IMR-90 (cell line): Measurements from ENCODE around the gene CD28. TPM values are rescaled to one million over a fixed set of nuclear protein-coding genes. Genes with fewer than 3 reads are reported as not detected.
"Not testable (repeated sequence)": the region's sequence is repeated elsewhere in the genome, so short reads cannot be mapped to it uniquely, and the experiment has no call there.

Experiments used
- ATAC-seq: fragments of 200-7000 bp; cut with Tn5 transposase; 2 replicates; pipeline ENCODE4 v1.9.1; 2020; ENCODE audit warnings: low read depth, mild to moderate bottlenecking, moderate library complexity
- BruUV-seq: library from RNA; stranded (reverse); fragments of 400-500 nt; replicated peaks from 2 replicates; lab custom pipeline; 2021; lab: Mats Ljungman, UMichigan
- CTCF ChIA-PET: fragments of 300-600 bp; formaldehyde crosslinking; extraction: SDS; loops from one replicate; lab custom pipeline; 2021; ENCODE audit warnings: antibody characterized with exemption; lab: Yijun Ruan, JAX
- POLR2A ChIA-PET: fragments of 300-600 bp; sonication (Branson Sonifier 250); formaldehyde crosslinking; loops from one replicate; lab custom pipeline; 2022; ENCODE audit warnings: antibody characterized with exemption; ENCODE audit not compliant: unreplicated experiment; lab: Charles Lee
- DNase-seq: peaks from one replicate; pipeline ENCODE4 v3.0.0; 2013
- H2AFZ ChIP-seq: replicated peaks from 2 replicates; pipeline ENCODE3; 2013; ENCODE audit warnings: low read length, mild to moderate bottlenecking; ENCODE audit not compliant: poor library complexity
- H2AK5ac ChIP-seq: 2 replicates; pipeline ENCODE4 v1.6.1; 2013; ENCODE audit warnings: low read depth, low read length, inconsistent platforms
- H2AK9ac ChIP-seq: replicated peaks from 2 replicates; pipeline ENCODE3; 2013; ENCODE audit warnings: mild to moderate bottlenecking, low read depth, low read length, moderate library complexity; ENCODE audit not compliant: poor library complexity
- H2BK120ac ChIP-seq: 2 replicates; pipeline ENCODE4 v1.6.1; 2013; ENCODE audit warnings: low read depth, low read length, inconsistent platforms
- H2BK15ac ChIP-seq: 3 replicates; pipeline ENCODE4 v1.6.1; 2013; ENCODE audit warnings: low read depth, low read length, inconsistent platforms
- H2BK20ac ChIP-seq: 2 replicates; pipeline ENCODE4 v1.6.1; 2013; ENCODE audit warnings: low read depth, mild to moderate bottlenecking, inconsistent platforms, low read length, moderate library complexity
- H2BK5ac ChIP-seq: 2 replicates; pipeline ENCODE4 v1.6.1; 2013; ENCODE audit warnings: mild to moderate bottlenecking, low read depth, low read length, inconsistent platforms; ENCODE audit not compliant: poor library complexity, severe bottlenecking
- H3K14ac ChIP-seq: replicated peaks from 2 replicates; pipeline ENCODE4 v1.6.1; 2013; ENCODE audit warnings: low read depth, low read length, inconsistent platforms
- H3K18ac ChIP-seq: 2 replicates; pipeline ENCODE4 v1.6.1; 2013; ENCODE audit warnings: low read depth, low read length, control low read depth
- H3K23ac ChIP-seq: 2 replicates; pipeline ENCODE4 v1.6.1; 2013; ENCODE audit warnings: low read depth, low read length, inconsistent platforms
- H3K27ac ChIP-seq: 2 replicates; pipeline ENCODE4 v1.5.1; 2013; ENCODE audit warnings: mild to moderate bottlenecking, control low read depth, low read length; ENCODE audit not compliant: insufficient read depth
- H3K27me3 ChIP-seq: 2 replicates; pipeline ENCODE4 v1.6.1; 2013; ENCODE audit warnings: low read length; ENCODE audit not compliant: control insufficient read depth, insufficient read depth
- H3K36me3 ChIP-seq: 2 replicates; pipeline ENCODE4 v1.6.1; 2013; ENCODE audit warnings: low read length, mixed read lengths; ENCODE audit not compliant: control insufficient read depth, insufficient read depth
- H3K4ac ChIP-seq: 2 replicates; pipeline ENCODE4 v1.6.1; 2013; ENCODE audit warnings: low read depth, low read length, inconsistent platforms
- H3K4me1 ChIP-seq: 2 replicates; pipeline ENCODE4 v1.6.1; 2013; ENCODE audit warnings: low read length, mixed read lengths; ENCODE audit not compliant: control insufficient read depth, insufficient read depth
- H3K4me2 ChIP-seq: 2 replicates; pipeline ENCODE4 v1.6.1; 2013; ENCODE audit warnings: low read depth, mild to moderate bottlenecking, control low read depth, low read length, moderate library complexity
- H3K4me3 ChIP-seq: 2 replicates; pipeline ENCODE4 v1.5.1; 2013; ENCODE audit warnings: low read depth, mild to moderate bottlenecking, control low read depth, low read length, moderate library complexity; ENCODE audit not compliant: insufficient read depth
- H3K56ac ChIP-seq: 2 replicates; pipeline ENCODE4 v1.6.1; 2013; ENCODE audit warnings: low read length, inconsistent platforms; ENCODE audit not compliant: insufficient read depth; ENCODE audit errors: extremely low read depth
- H3K79me1 ChIP-seq, 2 experiments: 2 replicates each; pipeline ENCODE4 v1.6.1; 2013; ENCODE audit warnings: low read length in 2 of 2, inconsistent platforms in 1 of 2, low read depth in 1 of 2
- H3K9ac ChIP-seq: 2 replicates; pipeline ENCODE4 v1.6.1; 2013; ENCODE audit warnings: low read depth, low read length, control low read depth
- H3K9me1 ChIP-seq: 2 replicates; pipeline ENCODE4 v1.6.1; 2013; ENCODE audit warnings: low read length, inconsistent platforms; ENCODE audit not compliant: insufficient read depth
- H3K9me3 ChIP-seq: 2 replicates; pipeline ENCODE4 v1.6.1; 2013; ENCODE audit warnings: low read length; ENCODE audit not compliant: control insufficient read depth, insufficient read depth
- H4K20me1 ChIP-seq: 2 replicates; pipeline ENCODE4 v1.6.1; 2013; ENCODE audit warnings: low read length, inconsistent platforms; ENCODE audit not compliant: insufficient read depth
- H4K5ac ChIP-seq: 2 replicates; pipeline ENCODE4 v1.6.1; 2013; ENCODE audit warnings: mild to moderate bottlenecking, low read depth, low read length, control low read depth
- H4K8ac ChIP-seq, 2 experiments: 2 replicates each; pipeline ENCODE4 v1.6.1; 2013; ENCODE audit warnings: low read depth in 2 of 2, low read length in 2 of 2, control low read depth in 1 of 2, inconsistent platforms in 1 of 2
- H4K91ac ChIP-seq: 2 replicates; pipeline ENCODE4 v1.6.1; 2013; ENCODE audit warnings: low read depth, low read length, inconsistent platforms; ENCODE audit not compliant: insufficient read depth
- WGBS, 2 experiments: methylation state at CpG; one replicate each; pipeline versions ENCODE4 v1.1.5 to v1.1.7; 2013; ENCODE audit warnings: missing lambda C conversion rate in 2 of 2; ENCODE audit not compliant: insufficient read length in 1 of 2; ENCODE audit errors: extremely low coverage in 2 of 2; 5-methylcytosine and 5-hydroxymethylcytosine counted together
- dilution Hi-C: fragments of 300-500 bp; cut with HindIII; formaldehyde crosslinking; loops from one replicate; pipeline ENCODE4 v1.14.3; 2018; ENCODE audit warnings: low sequenced_read_pairs; ENCODE audit not compliant: unreplicated experiment
- in situ Hi-C: fragments of 300-500 bp; cut with MboI; formaldehyde crosslinking; loops from 3 replicates; pipeline ENCODE4 v1.14.3; 2019; ENCODE audit warnings: low sequenced_read_pairs, inconsistent platforms, mixed read lengths
- intact Hi-C: fragments of 100-400 bp; cut with micrococcal nuclease; formaldehyde crosslinking; loops from 2 replicates; pipeline ENCODE4 v1.10.0; 2022
- polyA plus RNA-seq, 3 experiments: library from polyadenylated mRNA; depleted of rRNA; stranded (reverse); fragments of >200 nt; gene quantifications; 2 replicates each; pipeline ENCODE4 v1.2.3, GENCODE V29; 2012; ENCODE audit warnings: low replicate concordance in 1 of 3
- total RNA-seq: library from RNA; depleted of rRNA; stranded (reverse); fragments of >200 nt; gene quantifications from 2 replicates; pipeline ENCODE4 v1.2.3, GENCODE V29; 2012

The CD28 gene
- total and polyA plus RNA-seq, 2 of the 4 experiments (the other 2 are of a cell fraction), result not detected

- H4K5ac ChIP-seq, H3K56ac ChIP-seq, H2BK5ac ChIP-seq, H3K4me2 ChIP-seq, H3K23ac ChIP-seq, dilution Hi-C loops, H3K18ac ChIP-seq, H2BK15ac ChIP-seq, H2AK9ac ChIP-seq, POLR2A ChIA-PET, H2AFZ ChIP-seq, BruUV-seq, H2AK5ac ChIP-seq, H3K27ac ChIP-seq, H3K36me3 ChIP-seq, in situ Hi-C loops, H4K20me1 ChIP-seq, H3K4me1 ChIP-seq, H3K9me3 ChIP-seq, H3K9ac ChIP-seq, H3K9me1 ChIP-seq, DNase-seq, H3K27me3 ChIP-seq, ATAC-seq, H2BK20ac ChIP-seq, H3K4me3 ChIP-seq, intact Hi-C loops, H4K8ac ChIP-seq, H3K79me1 ChIP-seq, H2BK120ac ChIP-seq, H3K14ac ChIP-seq, H3K4ac ChIP-seq, H4K91ac ChIP-seq, CTCF ChIA-PET: not testable (repeated sequence)
- WGBS, 2 experiments, result no CpG with 5 or more reads among the region's 2 CpGs
Observed at GRCh38 chr2:203697763-203698162, 8.7 kb upstream of the CD28 start.

DNA sequence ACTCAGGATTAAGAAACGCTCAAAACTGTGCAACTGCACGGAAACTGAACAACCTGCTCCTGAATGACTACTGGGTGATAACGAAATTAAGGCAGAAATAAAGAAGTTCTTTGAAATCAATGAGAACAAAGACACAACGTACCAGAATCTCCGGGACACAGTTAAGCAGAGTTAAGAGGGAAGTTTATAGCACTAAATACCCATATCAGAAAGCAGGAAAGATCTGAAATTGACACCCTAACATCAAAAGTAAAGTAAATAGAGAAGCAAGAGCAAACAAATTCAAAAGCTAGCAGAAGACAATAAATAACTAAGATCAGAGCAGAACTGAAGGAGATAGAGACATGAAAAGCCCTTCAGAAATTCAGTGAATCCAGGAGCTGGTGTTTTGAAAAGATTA lies 8.0 kb upstream of the CD28 start:
- H3K27me3 ChIP-seq, H3K4me2 ChIP-seq, H2BK120ac ChIP-seq, H3K4me3 ChIP-seq, DNase-seq, H4K20me1 ChIP-seq, H3K79me1 ChIP-seq, H3K9ac ChIP-seq, H3K9me1 ChIP-seq, H4K8ac ChIP-seq, H2BK5ac ChIP-seq, H3K4me1 ChIP-seq, H4K91ac ChIP-seq, intact Hi-C loops, H2AK5ac ChIP-seq, in situ Hi-C loops, H3K27ac ChIP-seq, H3K9me3 ChIP-seq, H3K14ac ChIP-seq, H2BK20ac ChIP-seq, H3K18ac ChIP-seq, BruUV-seq, H3K4ac ChIP-seq, H2AK9ac ChIP-seq, ATAC-seq, H3K36me3 ChIP-seq, CTCF ChIA-PET, POLR2A ChIA-PET, H3K23ac ChIP-seq, H4K5ac ChIP-seq, H2AFZ ChIP-seq, H3K56ac ChIP-seq, dilution Hi-C loops, H2BK15ac ChIP-seq: not testable (repeated sequence)
- no CpG with 5 or more reads among the region's 5 CpGs for WGBS, 2 experiments
